Measurements from ENCODE around the gene FXYD2. TPM values are rescaled to one million over a fixed set of nuclear protein-coding genes. Genes with fewer than 3 reads are reported as not detected.

Gene FXYD2
- 1 to 10 TPM in 1 of 4 donors, not detected in 3; 1.2 TPM for total RNA-seq

GRCh38 chr11:117824571-117825537, at the start of gene FXYD2:
TSS of gene FXYD2 (minus strand) at chr11:117824744. CDS start at chr11:117824678, 66 bp downstream.
- no peak within 1 kb of the TSS for H3K4me3 ChIP-seq (ENCODE audit: low read depth, poor library complexity, severe bottlenecking)
- TF ChIP-seq CTCF (IDR thresholded peaks at IDR 0.05): no peak
- TF ChIP-seq POLR2A (IDR thresholded peaks at IDR 0.05): no peak
- DNase-seq (ENCODE audit: low spot score in 2 of 2): peak in 1 of 2 donors; percentile 86
- WGBS, 2 donors: 64 to 65% methylated on average over 22 of the region's 22 CpGs
- intact Hi-C loops (cut with DNase I; ENCODE audit: low total_unique reads): loop anchor here (10.0 kb wide), 1 partner anchor 220 kb away; no protein-coding TSS in a partner anchor

- intact Hi-C loops (cut with DNase I; ENCODE audit: low total_unique reads): no loop called here
- no peak for TF ChIP-seq CTCF (IDR thresholded peaks at IDR 0.05)
- no peak for TF ChIP-seq POLR2A (IDR thresholded peaks at IDR 0.05)
- WGBS, 2 donors: 77 to 88% methylated on average over 8 of the region's 8 CpGs
- no peak overlapping the region for H3K4me3 ChIP-seq (ENCODE audit: low read depth, poor library complexity, severe bottlenecking)
- peak in 1 of 2 donors; percentile 58 for DNase-seq (ENCODE audit: low spot score in 2 of 2)
Measured at GRCh38 chr11:117873828-117874125, 49.2 kb upstream of the FXYD2 start.

GRCh38 chr11:117872975-117873827, 48.7 kb upstream of the FXYD2 start:
- WGBS, 2 donors: 90 to 96% methylated on average over 15 of the region's 15 CpGs
- DNase-seq (ENCODE audit: low spot score in 2 of 2): peak in 1 of 2 donors; percentile 63
- H3K4me3 ChIP-seq (ENCODE audit: low read depth, poor library complexity, severe bottlenecking): no peak overlapping the region
- intact Hi-C loops (cut with DNase I; ENCODE audit: low total_unique reads): no loop called here
- TF ChIP-seq CTCF (IDR thresholded peaks at IDR 0.05) (no peak), POLR2A (IDR thresholded peaks at IDR 0.05) (no peak)

GRCh38 chr11:117872420-117872961, 47.9 kb upstream of the FXYD2 start:
- peak in 1 of 2 donors; percentile 82 for DNase-seq (ENCODE audit: low spot score in 2 of 2)
- intact Hi-C loops (cut with DNase I; ENCODE audit: low total_unique reads): no loop called here
- H3K4me3 ChIP-seq (ENCODE audit: low read depth, poor library complexity, severe bottlenecking): no peak overlapping the region
- WGBS, 2 donors: 66 to 72% methylated on average over 12 of the region's 12 CpGs
- TF ChIP-seq POLR2A (IDR thresholded peaks at IDR 0.05) (no peak), CTCF (IDR thresholded peaks at IDR 0.05) (no peak)

GRCh38 chr11:117871784-117872183, 47.2 kb upstream of the FXYD2 start:
- DNase-seq (ENCODE audit: low spot score in 2 of 2): peak in 1 of 2 donors; percentile 59
- WGBS, 2 donors: 83 to 90% methylated on average over 4 to 5 of the region's 5 CpGs

More at GRCh38 chr11:117871784-117872183, 47.2 kb upstream of the FXYD2 start:
- TF ChIP-seq CTCF (IDR thresholded peaks at IDR 0.05) (no peak), POLR2A (IDR thresholded peaks at IDR 0.05) (no peak)
- no peak overlapping the region for H3K4me3 ChIP-seq (ENCODE audit: low read depth, poor library complexity, severe bottlenecking)
- intact Hi-C loops (cut with DNase I; ENCODE audit: low total_unique reads): no loop called here

All from lower leg skin (tissue), 4 donors.